Prostate gland (tissue), 2 donors: Measurements from ENCODE around the gene BABAM2.
"Not testable (repeated sequence)": the region's sequence is repeated elsewhere in the genome, so short reads cannot be mapped to it uniquely, and the experiment has no call there.

Experiments used
- CTCF ChIP-seq, 4 experiments: fragments of 200-600 bp in 2 of 4; fragments of 450-650 bp in 2 of 4; sonication (generic) in 2 of 4; IDR thresholded peaks; 1 replicate in 3 of 4; 2 replicates in 1 of 4; pipeline ENCODE4 v1.5.1; 2016 to 2019; ENCODE audit warnings: antibody characterized with exemption in 4 of 4, mild to moderate bottlenecking in 2 of 4, moderate library complexity in 2 of 4
- POLR2AphosphoS5 ChIP-seq: sonication (generic); formaldehyde crosslinking; IDR thresholded peaks from one replicate; pipeline ENCODE4 v1.6.1; 2017; ENCODE audit warnings: antibody characterized with exemption

- not testable (repeated sequence) for TF ChIP-seq CTCF (IDR thresholded peaks at IDR 0.05); POLR2AphosphoS5
Observed at GRCh38 chr2:28026230-28026629, 135.7 kb downstream of the BABAM2 start.
